H9 (cell line): Measurements from ENCODE around the gene S100A8. TPM values are rescaled to one million over a fixed set of nuclear protein-coding genes. Genes with fewer than 3 reads are reported as not detected.
A peak's percentile ranks its signal among the peaks of the same experiment; 100 is the strongest.

Experiments
- DNase-seq: peaks from one replicate; pipeline ENCODE4 v3.0.0-alpha.2; 2017
- H2AFZ ChIP-seq: one replicate; pipeline ENCODE4 v1.6.1; 2013; ENCODE audit warnings: mild to moderate bottlenecking, low read length, control low read depth, moderate library complexity
- H2AK5ac ChIP-seq: 2 replicates; pipeline ENCODE4 v1.6.1; 2013; ENCODE audit warnings: low read length, control low read depth, mixed read lengths; ENCODE audit not compliant: insufficient read length
- H2BK120ac ChIP-seq: one replicate; pipeline ENCODE4 v1.6.1; 2013; ENCODE audit warnings: low read depth, mild to moderate bottlenecking, low read length, control low read depth, inconsistent platforms; ENCODE audit not compliant: poor library complexity, severe bottlenecking
- H2BK12ac ChIP-seq: 2 replicates; pipeline ENCODE4 v1.6.1; 2013; ENCODE audit warnings: low read length, control low read depth, mixed read lengths, low read depth; ENCODE audit not compliant: insufficient read length
- H2BK15ac ChIP-seq: 2 replicates; pipeline ENCODE4 v1.6.1; 2013; ENCODE audit warnings: low read depth, low read length, control low read depth
- H2BK20ac ChIP-seq: one replicate; pipeline ENCODE4 v1.6.1; 2013; ENCODE audit warnings: low read depth, mild to moderate bottlenecking, low read length, control low read depth, inconsistent platforms; ENCODE audit not compliant: poor library complexity, severe bottlenecking
- H2BK5ac ChIP-seq: 2 replicates; pipeline ENCODE4 v1.6.1; 2013; ENCODE audit warnings: low read length, control low read depth, mixed read lengths; ENCODE audit not compliant: insufficient read length
- H3K14ac ChIP-seq: 2 replicates; pipeline ENCODE4 v1.6.1; 2013; ENCODE audit warnings: low read length, control low read depth; ENCODE audit not compliant: insufficient read depth
- H3K18ac ChIP-seq: 2 replicates; pipeline ENCODE4 v1.6.1; 2013; ENCODE audit warnings: low read depth, mild to moderate bottlenecking, mixed read lengths, low read length, control low read depth; ENCODE audit not compliant: insufficient read length
- H3K23ac ChIP-seq: 2 replicates; pipeline ENCODE4 v1.6.1; 2013; ENCODE audit warnings: low read length, control low read depth, mixed read lengths, low read depth; ENCODE audit not compliant: insufficient read length
- H3K23me2 ChIP-seq: 2 replicates; pipeline ENCODE4 v1.6.1; 2013; ENCODE audit warnings: low read depth, mild to moderate bottlenecking, mixed read lengths, low read length, control low read depth; ENCODE audit not compliant: insufficient read length, poor library complexity, severe bottlenecking
- H3K27ac ChIP-seq: 2 replicates; pipeline ENCODE4 v1.5.1; 2013; ENCODE audit warnings: low read length, control low read depth, mixed read lengths, low read depth; ENCODE audit not compliant: insufficient read length
- H3K27me3 ChIP-seq: 2 replicates; pipeline ENCODE4 v1.6.1; 2013; ENCODE audit warnings: low read length, control low read depth, inconsistent platforms; ENCODE audit not compliant: insufficient read depth
- H3K4ac ChIP-seq: 2 replicates; pipeline ENCODE4 v1.6.1; 2013; ENCODE audit warnings: low read depth, mild to moderate bottlenecking, control low read depth, inconsistent platforms, low read length, moderate library complexity
- H3K4me1 ChIP-seq: 2 replicates; pipeline ENCODE4 v1.6.1; 2013; ENCODE audit warnings: low read length, control low read depth, inconsistent platforms; ENCODE audit not compliant: insufficient read depth
- H3K4me2 ChIP-seq: 2 replicates; pipeline ENCODE4 v1.6.1; 2013; ENCODE audit warnings: low read length, control low read depth, mixed read lengths; ENCODE audit not compliant: insufficient read length, insufficient read depth
- H3K56ac ChIP-seq: 2 replicates; pipeline ENCODE4 v1.6.1; 2013; ENCODE audit warnings: low read depth, mild to moderate bottlenecking, mixed read lengths, low read length, control low read depth; ENCODE audit not compliant: insufficient read length
- H3K79me1 ChIP-seq: 2 replicates; pipeline ENCODE4 v1.6.1; 2013; ENCODE audit warnings: low read depth, mild to moderate bottlenecking, moderate library complexity, low read length, control low read depth, inconsistent platforms; ENCODE audit not compliant: insufficient read depth, poor library complexity, severe bottlenecking
- H3K79me2 ChIP-seq: 2 replicates; pipeline ENCODE4 v1.6.1; 2013; ENCODE audit warnings: low read length, control low read depth, inconsistent platforms; ENCODE audit not compliant: insufficient read depth
- H3K9ac ChIP-seq: 2 replicates; pipeline ENCODE4 v1.6.1; 2013; ENCODE audit warnings: low read length, control low read depth, mixed read lengths; ENCODE audit not compliant: insufficient read length; ENCODE audit errors: extremely low read depth
- H3K9me3 ChIP-seq: one replicate; pipeline ENCODE4 v1.6.1; 2013; ENCODE audit warnings: low read depth, low read length, inconsistent platforms; ENCODE audit not compliant: control insufficient read depth
- H3T11ph ChIP-seq: one replicate; pipeline ENCODE4 v1.6.1; 2013; ENCODE audit warnings: mild to moderate bottlenecking, low read length, control low read depth, inconsistent platforms
- H4K20me1 ChIP-seq: one replicate; pipeline ENCODE4 v1.6.1; 2013; ENCODE audit not compliant: control insufficient read depth, insufficient read length, insufficient read depth
- H4K5ac ChIP-seq: 2 replicates; pipeline ENCODE4 v1.6.1; 2013; ENCODE audit warnings: low read depth, mild to moderate bottlenecking, mixed read lengths, low read length, control low read depth; ENCODE audit not compliant: insufficient read length
- H4K8ac ChIP-seq: replicated peaks from 2 replicates; pipeline ENCODE4 v1.6.1; 2013; ENCODE audit warnings: low read length, control low read depth, mixed read lengths, low read depth; ENCODE audit not compliant: insufficient read length
- H4K91ac ChIP-seq: 2 replicates; pipeline ENCODE4 v1.6.1; 2013; ENCODE audit warnings: low read depth, mild to moderate bottlenecking, moderate library complexity, mixed read lengths, low read length, control low read depth; ENCODE audit not compliant: insufficient read length
- H3K27ac Mint-ChIP-seq, 3 experiments: 2 replicates in 2 of 3; 3 replicates in 1 of 3; pipeline ENCODE4 v1.8.0; 2020 to 2021; ENCODE audit warnings: mixed read lengths in 3 of 3, mild to moderate bottlenecking in 1 of 3, moderate library complexity in 1 of 3
- H3K27me3 Mint-ChIP-seq: 2 replicates; pipeline ENCODE4 v1.8.0; 2021; ENCODE audit warnings: low read depth, mild to moderate bottlenecking, moderate library complexity, mixed read lengths
- H3K36me3 Mint-ChIP-seq, 3 experiments: 2 replicates in 2 of 3; 3 replicates in 1 of 3; pipeline ENCODE4 v1.8.0; 2020 to 2021; ENCODE audit warnings: low read depth in 3 of 3, mixed read lengths in 3 of 3; ENCODE audit not compliant: insufficient read depth in 1 of 3
- H3K4me1 Mint-ChIP-seq, 2 experiments: 2 replicates each; pipeline ENCODE4 v1.8.0; 2020; ENCODE audit warnings: mixed read lengths in 2 of 2
- H3K4me3 Mint-ChIP-seq, 2 experiments: 2 replicates in 1 of 2; 3 replicates in 1 of 2; pipeline ENCODE4 v1.8.0; 2020 to 2021; ENCODE audit warnings: mild to moderate bottlenecking in 2 of 2, mixed read lengths in 2 of 2, moderate library complexity in 1 of 2
- H3K9me3 Mint-ChIP-seq, 2 experiments: 2 replicates in 1 of 2; 3 replicates in 1 of 2; pipeline ENCODE4 v1.8.0; 2020; ENCODE audit warnings: mild to moderate bottlenecking in 2 of 2, mixed read lengths in 2 of 2, moderate library complexity in 1 of 2
- CTCF ChIP-seq: fragments of 200-600 bp; sonication (generic); conservative IDR thresholded peaks from 3 replicates; pipeline ENCODE4 v1.8.0; 2021; ENCODE audit warnings: antibody characterized with exemption, mild to moderate bottlenecking
- WGBS: extraction: QIAGEN DNeasy Blood & Tissue Kit; methylation state at CpG from one replicate; pipeline ENCODE4 v1.1.7; 2013; ENCODE audit warnings: missing lambda C conversion rate, low lambda C conversion rate, mixed read lengths; ENCODE audit not compliant: insufficient read length; ENCODE audit errors: extremely low coverage; 5-methylcytosine and 5-hydroxymethylcytosine counted together
- total RNA-seq: library from RNA; stranded (reverse); gene quantifications from 2 replicates; pipeline ENCODE4 v1.2.1, GENCODE V29; 2021

The S100A8 gene
- total RNA-seq, 1 experiment from 2014 or later, result not detected

DNA sequence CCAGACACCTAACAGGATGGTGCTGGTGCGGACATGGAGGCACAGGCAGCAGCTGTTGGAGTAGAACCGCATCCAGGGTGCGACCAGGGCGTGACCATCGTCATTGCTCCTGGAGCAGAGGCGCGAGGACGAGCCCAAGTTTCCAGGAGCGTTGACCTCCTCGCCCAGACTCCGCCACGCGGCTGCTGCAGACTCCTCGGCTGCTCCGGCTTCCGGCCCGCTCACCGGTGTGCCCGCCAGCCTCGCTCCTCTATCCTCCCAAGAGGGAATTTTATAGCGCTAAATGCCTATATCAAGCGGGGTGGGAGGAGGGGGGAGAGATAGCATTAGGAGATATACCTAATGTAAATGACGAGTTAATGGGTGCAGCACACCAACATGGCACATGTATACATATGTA lies 10.2 kb downstream of the S100A8 start:
- no peak overlapping the region for H4K8ac ChIP-seq
- H3K56ac ChIP-seq, result no peak overlapping the region
- no peak overlapping the region for H3K4me3 Mint-ChIP-seq
- no peak overlapping the region for H3K18ac ChIP-seq
- H3K23me2 ChIP-seq, result no peaks in the 10 kb centered on the region
- H4K20me1 ChIP-seq, result no peaks in the 10 kb centered on the region
- peaks cover 13% of the 10 kb centered on the region for H3K27me3 Mint-ChIP-seq
- no peak overlapping the region for H3T11ph ChIP-seq
- H4K91ac ChIP-seq, result no peak overlapping the region
- H2BK5ac ChIP-seq, result no peak overlapping the region
- no peak overlapping the region for H3K27ac ChIP-seq
- no peak overlapping the region for H2AK5ac ChIP-seq
- peaks cover 3 to 14% of the 10 kb centered on the region in 2 experiments; a peak in 3 of 5 replicates for H3K9me3 Mint-ChIP-seq
- H3K4me2 ChIP-seq, result no peak overlapping the region
- no peaks in the 10 kb centered on the region for H3K9me3 ChIP-seq
- H3K23ac ChIP-seq, result no peak overlapping the region
- no peak overlapping the region for H2BK15ac ChIP-seq
- H3K4ac ChIP-seq, result no peak overlapping the region
- H2BK12ac ChIP-seq, result no peak overlapping the region
- no peak overlapping the region for H4K5ac ChIP-seq
- no peak for TF ChIP-seq CTCF
- H3K79me2 ChIP-seq, result no peaks in the 10 kb centered on the region
- no peaks in the 10 kb centered on the region for H3K79me1 ChIP-seq
- no peak overlapping the region for H2BK20ac ChIP-seq
- H3K4me1 Mint-ChIP-seq, result no peaks in the 10 kb centered on the region
- H3K27ac Mint-ChIP-seq, result no peak overlapping the region
- no peaks in the 10 kb centered on the region for H3K4me1 ChIP-seq
- no peaks in the 10 kb centered on the region for H3K27me3 ChIP-seq
- no CpG with 5 or more reads among the region's 23 CpGs for WGBS
- H2AFZ ChIP-seq, result no peak overlapping the region
- H3K9ac ChIP-seq, result no peak overlapping the region
- peak; percentile 17 for DNase-seq
- no peak overlapping the region for H2BK120ac ChIP-seq
- no peak overlapping the region for H3K14ac ChIP-seq
- H3K36me3 Mint-ChIP-seq, result no peaks in the 10 kb centered on the region
